DOHH2 (cell line): Measurements from ENCODE around the gene TEDC2.

Source experiments
- H3F3A ChIP-seq: fragments of 200-600 bp; sonication (generic), shearing (Covaris generic); 2 replicates; pipeline ENCODE4 v1.6.0; 2016; ENCODE audit warnings: antibody characterized with exemption, mild to moderate bottlenecking; ENCODE audit not compliant: control insufficient read depth, insufficient read depth
- H3K27ac ChIP-seq: fragments of 200-600 bp; sonication (generic); 2 replicates; pipeline ENCODE4 v1.5.1; 2014; ENCODE audit warnings: low read depth, mild to moderate bottlenecking, low read length, moderate library complexity
- H3K27me3 ChIP-seq: fragments of 200-600 bp; sonication (generic); 2 replicates; pipeline ENCODE4 v1.6.1; 2014; ENCODE audit warnings: mild to moderate bottlenecking, low read length, mixed read lengths; ENCODE audit not compliant: control insufficient read depth
- H3K36me3 ChIP-seq: fragments of 200-600 bp; sonication (generic); 2 replicates; pipeline ENCODE4 v1.6.1; 2014; ENCODE audit warnings: mild to moderate bottlenecking, low read length, moderate library complexity, mixed read lengths; ENCODE audit not compliant: control insufficient read depth
- H3K4me1 ChIP-seq: fragments of 200-600 bp; sonication (generic); 2 replicates; pipeline ENCODE4 v1.6.1; 2014; ENCODE audit warnings: mild to moderate bottlenecking, low read length, mixed read lengths; ENCODE audit not compliant: control insufficient read depth
- H3K4me2 ChIP-seq: fragments of 200-600 bp; sonication (generic); 2 replicates; pipeline ENCODE4 v1.6.0; 2014; ENCODE audit warnings: mild to moderate bottlenecking, low read length, moderate library complexity
- H3K4me3 ChIP-seq: fragments of 200-600 bp; sonication (generic); 2 replicates; pipeline ENCODE4 v1.5.1; 2014; ENCODE audit warnings: mild to moderate bottlenecking, low read length, mixed read lengths
- H3K79me2 ChIP-seq: fragments of 200-600 bp; sonication (generic); 2 replicates; pipeline ENCODE4 v1.6.1; 2014; ENCODE audit warnings: mild to moderate bottlenecking, low read length, mixed read lengths; ENCODE audit not compliant: control insufficient read depth
- H3K9me2 ChIP-seq: fragments of 200-600 bp; sonication (generic); replicated peaks from 2 replicates; pipeline ENCODE4 v1.6.1; 2014; ENCODE audit warnings: mild to moderate bottlenecking, low read length, mixed read lengths; ENCODE audit not compliant: control insufficient read depth
- H3K9me3 ChIP-seq: fragments of 200-600 bp; sonication (generic); 2 replicates; pipeline ENCODE4 v1.6.1; 2014; ENCODE audit warnings: antibody characterized with exemption, low read length, mixed read lengths; ENCODE audit not compliant: control insufficient read depth, insufficient read depth
- H4K20me1 ChIP-seq: fragments of 200-600 bp; sonication (generic); 2 replicates; pipeline ENCODE4 v1.6.0; 2014; ENCODE audit warnings: low read depth, mild to moderate bottlenecking, antibody characterized with exemption, low read length, moderate library complexity; ENCODE audit not compliant: control insufficient read depth, insufficient read depth
- CTCF ChIP-seq: fragments of 200-600 bp; sonication (generic); IDR thresholded peaks from one replicate; pipeline ENCODE4 v1.5.1; 2014; ENCODE audit warnings: antibody characterized with exemption, mild to moderate bottlenecking, low read depth, low read length; ENCODE audit not compliant: poor library complexity, severe bottlenecking
- EZH2phosphoT487 ChIP-seq: fragments of 200-600 bp; sonication (generic); IDR thresholded peaks from 2 replicates; pipeline ENCODE4 v1.6.1; 2017; ENCODE audit warnings: borderline replicate concordance, mild to moderate bottlenecking, antibody characterized with exemption, low read length, moderate library complexity, mixed read lengths

The TEDC2 gene

GRCh38 chr16:2497116-2497630, 37.3 kb downstream of the TEDC2 start:
- Histone ChIP-seq H3K27ac (no peak overlapping the region), H4K20me1 (0 out of 2 replicates have a peak, but pooled peaks cover 7% of the 10 kb centered on the region), H3K27me3 (no peaks in the 10 kb centered on the region), H3K4me1 (peaks cover 15% of the 10 kb centered on the region), H3F3A (no peaks in the 10 kb centered on the region), H3K4me3 (no peak overlapping the region), H3K9me3 (no peaks in the 10 kb centered on the region), H3K4me2 (no peak overlapping the region), H3K9me2 (no peaks in the 10 kb centered on the region), H3K79me2 (peaks cover 14% of the 10 kb centered on the region), H3K36me3 (peaks cover 38% of the 10 kb centered on the region)
- TF ChIP-seq CTCF (no peak), EZH2phosphoT487 (no peak)

GRCh38 chr16:2497695-2498484, 38.0 kb downstream of the TEDC2 start:
- H3K27ac ChIP-seq: no peak overlapping the region
- H3K36me3 ChIP-seq: peaks cover 43% of the 10 kb centered on the region
- H3K27me3 ChIP-seq: no peaks in the 10 kb centered on the region
- H3K4me1 ChIP-seq: peaks cover 22% of the 10 kb centered on the region
- H3K9me3 ChIP-seq: no peaks in the 10 kb centered on the region
- peaks cover 17% of the 10 kb centered on the region for H3K79me2 ChIP-seq
- no peak overlapping the region for H3K4me3 ChIP-seq
- TF ChIP-seq CTCF: no peak
- no peak for TF ChIP-seq EZH2phosphoT487
- no peak overlapping the region for H3K4me2 ChIP-seq
- H3K9me2 ChIP-seq: no peaks in the 10 kb centered on the region
- no peaks in the 10 kb centered on the region for H3F3A ChIP-seq
- 0 out of 2 replicates have a peak, but pooled peaks cover 7% of the 10 kb centered on the region for H4K20me1 ChIP-seq

GRCh38 chr16:2498531-2499253, 38.8 kb downstream of the TEDC2 start:
- H3K4me2 ChIP-seq: no peak overlapping the region

More at GRCh38 chr16:2498531-2499253, 38.8 kb downstream of the TEDC2 start:
- Histone ChIP-seq H3F3A (peaks cover 5% of the 10 kb centered on the region), H3K36me3 (peaks cover 43% of the 10 kb centered on the region), H3K27ac (no peak overlapping the region), H3K4me3 (no peak overlapping the region), H3K27me3 (no peaks in the 10 kb centered on the region), H3K9me3 (no peaks in the 10 kb centered on the region), H3K9me2 (no peaks in the 10 kb centered on the region), H3K79me2 (peaks cover 17% of the 10 kb centered on the region), H4K20me1 (0 out of 2 replicates have a peak, but pooled peaks cover 7% of the 10 kb centered on the region), H3K4me1 (peaks cover 30% of the 10 kb centered on the region)
- TF ChIP-seq EZH2phosphoT487 (no peak), CTCF (no peak)
